Mesothelial cell of epicardium (in vitro differentiated cells): ENCODE results near the gene SPTBN1. TPM values are rescaled to one million over a fixed set of nuclear protein-coding genes. Genes with fewer than 3 reads are reported as not detected.

Experiments
- DNase-seq, 2 experiments: peaks; one replicate each; pipeline ENCODE4 v3.0.0; 2021; ENCODE audit warnings: low spot score in 2 of 2; ENCODE audit not compliant: unreplicated experiment in 2 of 2
- H3K27ac Mint-ChIP-seq: 2 replicates; pipeline ENCODE4 v1.8.0; 2021; ENCODE audit warnings: mixed read lengths
- H3K27me3 Mint-ChIP-seq: 2 replicates; pipeline ENCODE4 v1.8.0; 2021; ENCODE audit warnings: low read depth, mixed read lengths
- H3K36me3 Mint-ChIP-seq: 2 replicates; pipeline ENCODE4 v1.8.0; 2021; ENCODE audit warnings: mixed read lengths
- H3K4me1 Mint-ChIP-seq: 2 replicates; pipeline ENCODE4 v1.8.0; 2021; ENCODE audit warnings: mixed read lengths
- H3K4me3 Mint-ChIP-seq: 2 replicates; pipeline ENCODE4 v1.8.0; 2021; ENCODE audit warnings: mild to moderate bottlenecking, moderate library complexity, mixed read lengths
- H3K9me3 Mint-ChIP-seq: 2 replicates; pipeline ENCODE4 v1.8.0; 2021; ENCODE audit warnings: mixed read lengths
- CTCF ChIP-seq: fragments of 200-600 bp; sonication (generic); IDR thresholded peaks from one replicate; pipeline ENCODE4 v1.5.0; 2021; ENCODE audit warnings: antibody characterized with exemption; ENCODE audit not compliant: unreplicated experiment
- total RNA-seq: library from RNA; stranded (reverse); gene quantifications from 3 replicates; pipeline ENCODE4 v1.2.1, GENCODE V29; 2021

The SPTBN1 gene
- total RNA-seq, 1 donor from 2014 or later: 281 TPM

- Mint-ChIP-seq H3K4me3 (no peak overlapping the region), H3K4me1 (peaks cover 14% of the 10 kb centered on the region), H3K27me3 (no peaks in the 10 kb centered on the region), H3K9me3 (no peaks in the 10 kb centered on the region), H3K27ac (no peak overlapping the region), H3K36me3 (no peaks in the 10 kb centered on the region)
- no peak for DNase-seq
- TF ChIP-seq CTCF: no peak
These were observed 16.1 kb upstream of the SPTBN1 start for GRCh38 chr2:54440050-54440449.

GRCh38 chr2:54444503-54444902 lies 11.6 kb upstream of the SPTBN1 start:
- H3K9me3 Mint-ChIP-seq: no peaks in the 10 kb centered on the region
- no peaks in the 10 kb centered on the region for H3K27me3 Mint-ChIP-seq
- H3K4me3 Mint-ChIP-seq: no peak overlapping the region
- H3K4me1 Mint-ChIP-seq: no peaks in the 10 kb centered on the region
- H3K27ac Mint-ChIP-seq: no peak overlapping the region
- no peak for TF ChIP-seq CTCF
- no peak for DNase-seq
- H3K36me3 Mint-ChIP-seq: no peaks in the 10 kb centered on the region

- Mint-ChIP-seq H3K4me3 (no peak overlapping the region), H3K27me3 (no peaks in the 10 kb centered on the region), H3K4me1 (no peaks in the 10 kb centered on the region), H3K27ac (no peak overlapping the region), H3K36me3 (no peaks in the 10 kb centered on the region), H3K9me3 (no peaks in the 10 kb centered on the region)
- no peak for DNase-seq
- TF ChIP-seq CTCF: no peak
These were observed 10.0 kb upstream of the SPTBN1 start for GRCh38 chr2:54446122-54446521.

GRCh38 chr2:54446625-54447024 lies 9.5 kb upstream of the SPTBN1 start:
- no peaks in the 10 kb centered on the region for H3K36me3 Mint-ChIP-seq
- H3K27ac Mint-ChIP-seq: no peak overlapping the region
- H3K27me3 Mint-ChIP-seq: no peaks in the 10 kb centered on the region
- DNase-seq: no peak
- TF ChIP-seq CTCF: no peak
- no peaks in the 10 kb centered on the region for H3K4me1 Mint-ChIP-seq
- no peak overlapping the region for H3K4me3 Mint-ChIP-seq
- no peaks in the 10 kb centered on the region for H3K9me3 Mint-ChIP-seq

GRCh38 chr2:54454548-54455130 lies 1.5 kb upstream of the SPTBN1 start:
- Mint-ChIP-seq H3K36me3 (no peaks in the 10 kb centered on the region), H3K27me3 (no peaks in the 10 kb centered on the region), H3K27ac (peak overlapping the region; percentile 82), H3K4me1 (peaks cover 32% of the 10 kb centered on the region), H3K9me3 (no peaks in the 10 kb centered on the region), H3K4me3 (peak overlapping the region; percentile 72)
- DNase-seq: no peak
- no peak for TF ChIP-seq CTCF

GRCh38 chr2:54455131-54455562 lies 980 bp upstream of the SPTBN1 start:
- Mint-ChIP-seq H3K4me1 (peaks cover 32% of the 10 kb centered on the region), H3K9me3 (no peaks in the 10 kb centered on the region), H3K27ac (peak overlapping the region; percentile 82), H3K4me3 (peak overlapping the region; percentile 72), H3K27me3 (no peaks in the 10 kb centered on the region), H3K36me3 (no peaks in the 10 kb centered on the region)
- no peak for TF ChIP-seq CTCF
- peak in 1 of 2 experiments; percentile 44 for DNase-seq
